ENCODE measurements around the gene FAM222A.

The FAM222A gene

DNA sequence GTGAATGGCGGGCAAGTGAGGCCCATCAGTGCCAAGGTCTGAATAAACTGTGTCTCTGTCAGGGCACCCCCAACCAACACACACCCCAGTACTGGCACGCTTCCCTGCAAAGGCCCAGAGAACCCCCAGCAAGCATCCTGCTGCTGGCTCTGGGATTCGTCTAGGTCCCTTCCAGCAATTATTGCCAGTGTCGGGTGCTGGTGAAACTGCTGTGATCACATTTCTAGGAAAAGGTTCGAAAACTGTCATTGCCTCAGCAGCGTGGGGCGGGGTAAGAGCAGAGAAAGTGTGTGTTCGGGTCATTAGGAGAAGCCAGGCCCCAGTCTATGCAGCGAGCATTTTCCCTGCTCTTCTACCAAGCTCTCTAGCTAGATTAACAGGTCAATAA lies 2.5 kb downstream of the FAM222A start:
- no peak overlapping the region for H3K4me3 ChIP-seq (ENCODE audit: low read length)
- no peaks in the 10 kb centered on the region for H3K79me2 ChIP-seq (ENCODE audit: control insufficient read depth, low read length)
- no peaks in the 10 kb centered on the region for H3K9me2 ChIP-seq (replicated peaks; ENCODE audit: control insufficient read depth, low read length)
- H3K27me3 ChIP-seq (ENCODE audit: control insufficient read depth, low read length) = peaks cover 50% of the 10 kb centered on the region
- no peak overlapping the region for H3K27ac ChIP-seq (ENCODE audit: low read depth, low read length)
- peaks cover 16% of the 10 kb centered on the region; the same call in 1 of the 2 replicates for H4K20me1 ChIP-seq (ENCODE audit: control insufficient read depth, insufficient read depth, low read depth, low read length)
- no peaks in the 10 kb centered on the region for H3F3A ChIP-seq (ENCODE audit: control insufficient read depth, insufficient read depth)
- no peaks in the 10 kb centered on the region for H3K9me3 ChIP-seq (ENCODE audit: control insufficient read depth, insufficient read depth, low read length)
- no peak for TF ChIP-seq CTCF (IDR thresholded peaks at IDR 0.05; ENCODE audit: low read depth, low read length, poor library complexity, severe bottlenecking)
- no peak for TF ChIP-seq EZH2phosphoT487 (IDR thresholded peaks at IDR 0.05; ENCODE audit: borderline replicate concordance, low read length)
- H3K36me3 ChIP-seq (ENCODE audit: control insufficient read depth, low read length) = no peaks in the 10 kb centered on the region
- H3K4me1 ChIP-seq (ENCODE audit: control insufficient read depth, low read length) = peaks cover 13% of the 10 kb centered on the region
- H3K4me2 ChIP-seq (ENCODE audit: low read length) = no peak overlapping the region

DNA sequence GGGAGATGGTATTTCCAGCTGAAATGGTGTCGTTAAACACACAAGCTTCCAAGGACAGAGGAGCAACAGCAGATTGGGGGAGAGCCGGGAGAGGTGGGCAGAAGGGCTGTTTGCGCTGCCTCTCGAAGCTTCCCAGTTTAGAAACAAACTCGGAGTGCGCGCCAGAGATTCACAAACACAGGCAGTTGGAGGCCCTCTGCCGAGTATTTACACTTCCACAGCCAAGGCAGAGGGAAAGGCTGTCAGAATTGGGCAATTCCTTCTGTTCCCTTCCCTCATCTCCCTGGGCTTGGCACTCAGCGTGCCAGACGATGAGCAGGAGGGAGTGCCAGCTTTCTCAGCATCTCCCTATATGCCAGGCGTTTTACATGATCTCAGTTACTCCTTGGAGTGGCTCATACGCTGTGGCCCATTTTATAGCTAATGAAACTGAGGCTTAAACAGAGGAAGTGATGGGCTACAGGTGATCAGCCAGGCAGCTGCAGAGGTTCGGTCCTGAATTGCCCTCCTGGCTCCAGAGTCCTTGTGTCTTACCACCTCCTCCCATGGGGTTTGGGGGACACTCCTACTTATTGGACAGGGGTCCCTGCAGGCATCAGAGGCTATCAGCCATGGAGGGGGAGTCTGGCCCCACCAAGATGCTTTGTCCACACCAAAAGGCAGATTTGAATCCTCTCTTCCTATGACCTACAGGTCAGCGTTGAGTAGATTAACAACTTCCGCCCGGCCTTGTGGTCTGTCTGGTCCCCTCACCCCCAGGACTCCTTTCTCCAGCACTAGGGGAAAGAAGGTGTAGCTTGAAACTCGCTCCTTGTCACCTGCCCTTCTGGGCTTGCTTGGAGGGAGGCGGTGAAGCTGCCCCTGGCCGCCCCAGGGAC lies 3.1 kb downstream of the FAM222A start:
- H3K4me1 ChIP-seq (ENCODE audit: control insufficient read depth, low read length) = peaks cover 13% of the 10 kb centered on the region
- H3K9me2 ChIP-seq (replicated peaks; ENCODE audit: control insufficient read depth, low read length) = no peaks in the 10 kb centered on the region
- no peak overlapping the region for H3K4me3 ChIP-seq (ENCODE audit: low read length)
- peaks cover 16% of the 10 kb centered on the region; the same call in 1 of the 2 replicates for H4K20me1 ChIP-seq (ENCODE audit: control insufficient read depth, insufficient read depth, low read depth, low read length)
- peaks cover 50% of the 10 kb centered on the region for H3K27me3 ChIP-seq (ENCODE audit: control insufficient read depth, low read length)
- no peaks in the 10 kb centered on the region for H3K79me2 ChIP-seq (ENCODE audit: control insufficient read depth, low read length)
- no peak for TF ChIP-seq EZH2phosphoT487 (IDR thresholded peaks at IDR 0.05; ENCODE audit: borderline replicate concordance, low read length)
- no peak for TF ChIP-seq CTCF (IDR thresholded peaks at IDR 0.05; ENCODE audit: low read depth, low read length, poor library complexity, severe bottlenecking)
- no peaks in the 10 kb centered on the region for H3F3A ChIP-seq (ENCODE audit: control insufficient read depth, insufficient read depth)
- H3K36me3 ChIP-seq (ENCODE audit: control insufficient read depth, low read length) = no peaks in the 10 kb centered on the region
- H3K9me3 ChIP-seq (ENCODE audit: control insufficient read depth, insufficient read depth, low read length) = no peaks in the 10 kb centered on the region
- no peak overlapping the region for H3K4me2 ChIP-seq (ENCODE audit: low read length)
- H3K27ac ChIP-seq (ENCODE audit: low read depth, low read length) = no peak overlapping the region

GRCh38 chr12:109717390-109718357 lies 4.0 kb downstream of the FAM222A start:
- TF ChIP-seq CTCF (IDR thresholded peaks at IDR 0.05; ENCODE audit: low read depth, low read length, poor library complexity, severe bottlenecking) = no peak
- no peak for TF ChIP-seq EZH2phosphoT487 (IDR thresholded peaks at IDR 0.05; ENCODE audit: borderline replicate concordance, low read length)
- H3K27ac ChIP-seq (ENCODE audit: low read depth, low read length) = no peak overlapping the region
- H3F3A ChIP-seq (ENCODE audit: control insufficient read depth, insufficient read depth) = no peaks in the 10 kb centered on the region
- H4K20me1 ChIP-seq (ENCODE audit: control insufficient read depth, insufficient read depth, low read depth, low read length) = peaks cover 16% of the 10 kb centered on the region; the same call in 1 of the 2 replicates
- no peak overlapping the region for H3K4me3 ChIP-seq (ENCODE audit: low read length)
- H3K27me3 ChIP-seq (ENCODE audit: control insufficient read depth, low read length) = peaks cover 50% of the 10 kb centered on the region
- H3K4me2 ChIP-seq (ENCODE audit: low read length) = no peak overlapping the region
- H3K9me2 ChIP-seq (replicated peaks; ENCODE audit: control insufficient read depth, low read length) = no peaks in the 10 kb centered on the region
- H3K79me2 ChIP-seq (ENCODE audit: control insufficient read depth, low read length) = no peaks in the 10 kb centered on the region
- H3K9me3 ChIP-seq (ENCODE audit: control insufficient read depth, insufficient read depth, low read length) = no peaks in the 10 kb centered on the region
- peaks cover 13% of the 10 kb centered on the region for H3K4me1 ChIP-seq (ENCODE audit: control insufficient read depth, low read length)
- H3K36me3 ChIP-seq (ENCODE audit: control insufficient read depth, low read length) = no peaks in the 10 kb centered on the region
